HEK293 (cell line): ENCODE measurements around the gene IGFBP5.
A peak's percentile ranks its signal among the peaks of the same experiment; 100 is the strongest.

Experiments
- CTCF ChIA-PET: fragments of 350-600 bp; formaldehyde crosslinking; extraction: SDS; loops from one replicate; lab custom pipeline; 2021; ENCODE audit warnings: antibody characterized with exemption; lab: Yijun Ruan, JAX
- POLR2A ChIA-PET: fragments of 300-600 bp; formaldehyde crosslinking; extraction: SDS; loops from one replicate; lab custom pipeline; 2020; ENCODE audit warnings: antibody characterized with exemption, inconsistent platforms; lab: Yijun Ruan, JAX
- H3K27ac ChIP-seq: fragments of 200-500 bp; sonication (Bioruptor generic); 2 replicates; pipeline ENCODE4 v1.5.1; 2014; ENCODE audit warnings: low read depth, low read length, control low read depth, inconsistent platforms; ENCODE audit errors: extremely low read depth
- H3K36me3 ChIP-seq, 2 experiments: fragments of 200-500 bp in 1 of 2; sonication (Bioruptor generic) in 1 of 2; 1 replicate in 1 of 2; 2 replicates in 1 of 2; pipeline ENCODE4 v1.5.1; 2014 to 2017; ENCODE audit warnings: inconsistent platforms in 2 of 2, low read length in 2 of 2; ENCODE audit not compliant: control insufficient read depth in 2 of 2, insufficient read depth in 1 of 2
- H3K4me1 ChIP-seq: fragments of 200-500 bp; sonication (Bioruptor generic); 2 replicates; pipeline ENCODE4 v1.5.1; 2014; ENCODE audit warnings: mild to moderate bottlenecking, low read length, inconsistent platforms; ENCODE audit not compliant: control insufficient read depth, insufficient read depth
- H3K4me3 ChIP-seq: 2 replicates; pipeline ENCODE4 v1.5.1; 2011; ENCODE audit warnings: low read depth, mild to moderate bottlenecking, control low read depth, low read length, moderate library complexity
- H3K9me3 ChIP-seq: fragments of 200-500 bp; sonication (Bioruptor generic); 2 replicates; pipeline ENCODE4 v1.5.1; 2014; ENCODE audit warnings: low read depth, low read length, inconsistent platforms; ENCODE audit not compliant: control insufficient read depth, insufficient read depth
- GLIS2 ChIP-seq: fragments of 450-650 bp; formaldehyde crosslinking; IDR thresholded peaks from 2 replicates; pipeline ENCODE4 v1.5.1; 2016; ENCODE audit warnings: missing biosample characterization, missing genetic modification characterization
- HOXD13 ChIP-seq: sonication (generic); formaldehyde crosslinking; IDR thresholded peaks from 2 replicates; pipeline ENCODE4 v1.8.0; 2022; ENCODE audit warnings: missing genetic modification reagents, borderline replicate concordance
- SP2 ChIP-seq: fragments of 450-650 bp; formaldehyde crosslinking; IDR thresholded peaks from 2 replicates; pipeline ENCODE4 v1.5.1; 2016; ENCODE audit warnings: missing biosample characterization, missing genetic modification characterization
- ZBTB1 ChIP-seq: fragments of 450-650 bp; formaldehyde crosslinking; IDR thresholded peaks from 2 replicates; pipeline ENCODE4 v1.5.1; 2016; ENCODE audit warnings: missing biosample characterization, missing genetic modification characterization
- ZBTB20 ChIP-seq: fragments of 450-650 bp; formaldehyde crosslinking; IDR thresholded peaks from 2 replicates; pipeline ENCODE4 v1.5.1; 2016; ENCODE audit warnings: missing biosample characterization, missing genetic modification characterization
- ZIC2 ChIP-seq: fragments of 450-650 bp; formaldehyde crosslinking; IDR thresholded peaks from 2 replicates; pipeline ENCODE4 v1.5.1; 2016; ENCODE audit warnings: missing biosample characterization, missing genetic modification characterization
- ZNF132 ChIP-seq: fragments of 450-650 bp; formaldehyde crosslinking; IDR thresholded peaks from 2 replicates; pipeline ENCODE4 v1.5.1; 2017; ENCODE audit warnings: missing biosample characterization, missing genetic modification characterization, borderline replicate concordance
- ZNF133 ChIP-seq: fragments of 450-650 bp; formaldehyde crosslinking; IDR thresholded peaks from 2 replicates; pipeline ENCODE4 v1.5.1; 2016; ENCODE audit warnings: missing biosample characterization, missing genetic modification characterization
- ZNF175 ChIP-seq: fragments of 450-650 bp; formaldehyde crosslinking; IDR thresholded peaks from 2 replicates; pipeline ENCODE4 v1.5.1; 2016; ENCODE audit warnings: missing biosample characterization, missing genetic modification characterization
- ZNF23 ChIP-seq: fragments of 450-650 bp; formaldehyde crosslinking; IDR thresholded peaks from 2 replicates; pipeline ENCODE4 v1.5.1; 2016; ENCODE audit warnings: missing biosample characterization, missing genetic modification characterization, borderline replicate concordance
- ZNF239 ChIP-seq: fragments of 450-650 bp; formaldehyde crosslinking; IDR thresholded peaks from 2 replicates; pipeline ENCODE4 v1.5.1; 2016; ENCODE audit warnings: missing biosample characterization, missing genetic modification characterization
- ZNF48 ChIP-seq: fragments of 450-650 bp; formaldehyde crosslinking; IDR thresholded peaks from 2 replicates; pipeline ENCODE4 v1.5.1; 2016; ENCODE audit warnings: missing biosample characterization, missing genetic modification characterization
- ZNF488 ChIP-seq: fragments of 450-650 bp; formaldehyde crosslinking; IDR thresholded peaks from 2 replicates; pipeline ENCODE4 v1.5.1; 2016; ENCODE audit warnings: missing biosample characterization, missing genetic modification characterization
- ZNF529 ChIP-seq: fragments of 450-650 bp; formaldehyde crosslinking; IDR thresholded peaks from 2 replicates; pipeline ENCODE4 v1.5.1; 2017; ENCODE audit warnings: missing genetic modification characterization, missing biosample characterization; ENCODE audit not compliant: insufficient replicate concordance
- ZNF558 ChIP-seq: fragments of 450-650 bp; formaldehyde crosslinking; IDR thresholded peaks from 2 replicates; pipeline ENCODE4 v1.5.1; 2016; ENCODE audit warnings: missing biosample characterization, missing genetic modification characterization
- ZNF560 ChIP-seq: fragments of 450-650 bp; formaldehyde crosslinking; IDR thresholded peaks from 2 replicates; pipeline ENCODE4 v1.5.1; 2017; ENCODE audit warnings: missing biosample characterization, missing genetic modification characterization, borderline replicate concordance
- ZNF677 ChIP-seq: fragments of 450-650 bp; IDR thresholded peaks from 2 replicates; pipeline ENCODE4 v1.5.0; 2018; ENCODE audit warnings: missing biosample characterization, mild to moderate bottlenecking, missing genetic modification characterization, moderate library complexity
- ZNF837 ChIP-seq: fragments of 450-650 bp; formaldehyde crosslinking; IDR thresholded peaks from 2 replicates; pipeline ENCODE4 v1.5.1; 2016; ENCODE audit warnings: missing biosample characterization, missing genetic modification characterization
- ZNF843 ChIP-seq: fragments of 450-650 bp; formaldehyde crosslinking; IDR thresholded peaks from 2 replicates; pipeline ENCODE4 v1.5.1; 2016; ENCODE audit warnings: missing biosample characterization, missing genetic modification characterization
- ZSCAN16 ChIP-seq: fragments of 450-650 bp; formaldehyde crosslinking; IDR thresholded peaks from 2 replicates; pipeline ENCODE4 v1.5.1; 2016; ENCODE audit warnings: missing biosample characterization, missing genetic modification characterization
- TF ChIP-seq, protein P1 (sequence below): fragments of 450-650 bp; formaldehyde crosslinking; IDR thresholded peaks from 2 replicates; pipeline ENCODE4 v1.5.0; 2017; ENCODE audit warnings: missing biosample characterization, missing genetic modification characterization, borderline replicate concordance

IGFBP5 gene

DNA sequence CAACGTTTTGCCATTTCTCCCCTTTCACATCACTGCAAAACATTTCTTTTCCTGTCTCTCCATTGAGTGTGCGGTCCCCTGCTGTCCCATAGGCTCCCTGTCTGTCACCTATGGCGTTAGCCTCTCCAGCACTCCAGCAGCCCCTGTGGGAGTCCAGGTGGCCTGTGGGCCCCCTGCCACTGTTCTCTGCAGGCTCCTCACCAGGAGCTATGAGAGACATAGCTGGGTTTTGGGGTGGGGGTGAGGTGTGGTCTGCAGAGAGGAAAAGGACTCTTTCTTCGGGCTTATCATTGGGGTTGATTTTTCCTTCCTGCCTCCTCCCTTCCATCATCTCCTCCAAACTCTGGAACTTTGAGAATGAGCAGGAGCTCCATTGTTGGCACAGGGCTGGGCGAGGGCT is 36.1 kb upstream of the IGFBP5 start:
- no peaks in the 10 kb centered on the region for H3K4me1 ChIP-seq
- no peak overlapping the region for H3K4me3 ChIP-seq
- CTCF ChIA-PET = no interaction called here
- H3K36me3 ChIP-seq = no peaks in the 10 kb centered on the region
- POLR2A ChIA-PET = no interaction called here
- no peaks in the 10 kb centered on the region for H3K9me3 ChIP-seq
- peak; percentile 67 for TF ChIP-seq ZIC2 (tag by site-specific recombination)
- no peak for TF ChIP-seq ZNF837 (tag by site-specific recombination)
- TF ChIP-seq, protein P1, sequence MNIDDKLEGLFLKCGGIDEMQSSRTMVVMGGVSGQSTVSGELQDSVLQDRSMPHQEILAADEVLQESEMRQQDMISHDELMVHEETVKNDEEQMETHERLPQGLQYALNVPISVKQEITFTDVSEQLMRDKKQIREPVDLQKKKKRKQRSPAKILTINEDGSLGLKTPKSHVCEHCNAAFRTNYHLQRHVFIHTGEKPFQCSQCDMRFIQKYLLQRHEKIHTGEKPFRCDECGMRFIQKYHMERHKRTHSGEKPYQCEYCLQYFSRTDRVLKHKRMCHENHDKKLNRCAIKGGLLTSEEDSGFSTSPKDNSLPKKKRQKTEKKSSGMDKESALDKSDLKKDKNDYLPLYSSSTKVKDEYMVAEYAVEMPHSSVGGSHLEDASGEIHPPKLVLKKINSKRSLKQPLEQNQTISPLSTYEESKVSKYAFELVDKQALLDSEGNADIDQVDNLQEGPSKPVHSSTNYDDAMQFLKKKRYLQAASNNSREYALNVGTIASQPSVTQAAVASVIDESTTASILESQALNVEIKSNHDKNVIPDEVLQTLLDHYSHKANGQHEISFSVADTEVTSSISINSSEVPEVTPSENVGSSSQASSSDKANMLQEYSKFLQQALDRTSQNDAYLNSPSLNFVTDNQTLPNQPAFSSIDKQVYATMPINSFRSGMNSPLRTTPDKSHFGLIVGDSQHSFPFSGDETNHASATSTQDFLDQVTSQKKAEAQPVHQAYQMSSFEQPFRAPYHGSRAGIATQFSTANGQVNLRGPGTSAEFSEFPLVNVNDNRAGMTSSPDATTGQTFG (tag by site-specific recombination) = no peak
- no peak for TF ChIP-seq ZBTB1 (tag by site-specific recombination)
- no peak for TF ChIP-seq ZNF175 (tag by site-specific recombination)
- H3K27ac ChIP-seq = no peak overlapping the region

DNA sequence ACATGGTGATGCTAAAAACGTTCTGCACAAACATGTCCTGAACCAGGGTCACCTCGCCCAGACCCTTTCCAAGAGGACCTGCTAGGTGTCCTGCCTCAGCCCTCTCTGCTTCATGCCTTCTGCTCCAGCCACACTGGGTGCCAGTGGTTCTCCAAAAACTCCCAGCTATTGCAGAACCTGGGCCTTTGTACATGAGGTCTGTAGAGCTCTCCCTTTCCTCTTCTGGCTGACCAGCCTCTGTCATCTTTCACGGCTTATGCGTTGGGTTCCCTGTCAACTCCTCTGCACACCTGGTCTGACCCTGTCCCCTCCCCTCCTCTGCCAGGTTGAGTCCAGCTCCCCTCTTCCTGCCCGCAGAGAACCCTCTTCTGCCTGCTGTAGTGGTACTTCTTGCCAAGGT is 35.5 kb upstream of the IGFBP5 start:
- no peaks in the 10 kb centered on the region for H3K4me1 ChIP-seq
- H3K4me3 ChIP-seq = no peak overlapping the region
- POLR2A ChIA-PET = interaction anchor here (0.5 kb wide), 1 partner anchor 229 kb away, joined by 3 read pairs; no protein-coding TSS in a partner anchor
- H3K9me3 ChIP-seq = no peaks in the 10 kb centered on the region
- no peak for TF ChIP-seq ZNF558 (tag by site-specific recombination)
- no peak for TF ChIP-seq ZNF48 (tag by site-specific recombination)
- TF ChIP-seq ZNF239 = no peak
- no peak for TF ChIP-seq ZNF843 (tag by site-specific recombination)
- TF ChIP-seq ZNF132 = no peak
- TF ChIP-seq ZNF488 (tag by site-specific recombination) = no peak
- no peak for TF ChIP-seq ZNF529 (tag by site-specific recombination)
- TF ChIP-seq ZNF560 (tag by site-specific recombination) = no peak
- TF ChIP-seq SP2 (tag by site-specific recombination) = no peak
- TF ChIP-seq ZNF133 (tag by site-specific recombination) = no peak
- no peak for TF ChIP-seq ZBTB20 (tag by site-specific recombination)
- no peak for TF ChIP-seq ZNF677 (tag by site-specific recombination)
- no peak for TF ChIP-seq ZNF23 (tag by site-specific recombination)
- TF ChIP-seq HOXD13 (CRISPR knock-in tag) = no peak
- no peak for TF ChIP-seq GLIS2
- no peak for TF ChIP-seq ZSCAN16 (tag by site-specific recombination)
- no peak overlapping the region for H3K27ac ChIP-seq
- H3K36me3 ChIP-seq = no peaks in the 10 kb centered on the region
- CTCF ChIA-PET = no interaction called here
